Measurements from ENCODE around the gene CCDC69.
"Not testable (repeated sequence)": the region's sequence is repeated elsewhere in the genome, so short reads cannot be mapped to it uniquely, and the experiment has no call there.

The CCDC69 gene

GRCh38 chr5:151254990-151255389 is 31.1 kb upstream of the CCDC69 start:
- H3K36me3 ChIP-seq (ENCODE audit: insufficient read depth, low read depth, low read length); H3K27me3 ChIP-seq (ENCODE audit: insufficient read depth, low read length); H3K9me3 ChIP-seq (ENCODE audit: insufficient read depth, low read depth, low read length); H3K27ac ChIP-seq (ENCODE audit: low read length); H3K4me3 ChIP-seq (ENCODE audit: low read length); H3K9ac ChIP-seq (ENCODE audit: low read depth, low read length); H3K4me1 ChIP-seq (ENCODE audit: insufficient read depth, low read length): not testable (repeated sequence)

- Histone ChIP-seq H3K4me1 (ENCODE audit: insufficient read depth, low read length) (0 out of 2 replicates have a peak, but pooled peaks cover 3% of the 10 kb centered on the region), H3K36me3 (ENCODE audit: insufficient read depth, low read depth, low read length) (no peaks in the 10 kb centered on the region), H3K9ac (ENCODE audit: low read depth, low read length) (no peak overlapping the region), H3K9me3 (ENCODE audit: insufficient read depth, low read depth, low read length) (no peaks in the 10 kb centered on the region), H3K27me3 (ENCODE audit: insufficient read depth, low read length) (no peaks in the 10 kb centered on the region), H3K27ac (ENCODE audit: low read length) (no peak overlapping the region), H3K4me3 (ENCODE audit: low read length) (no peak overlapping the region)
Observed at GRCh38 chr5:151254556-151254955, 30.7 kb upstream of the CCDC69 start.

- Histone ChIP-seq H3K4me1 (ENCODE audit: insufficient read depth, low read length) (0 out of 2 replicates have a peak, but pooled peaks cover 3% of the 10 kb centered on the region), H3K27me3 (ENCODE audit: insufficient read depth, low read length) (no peaks in the 10 kb centered on the region), H3K27ac (ENCODE audit: low read length) (no peak overlapping the region), H3K9me3 (ENCODE audit: insufficient read depth, low read depth, low read length) (no peaks in the 10 kb centered on the region), H3K36me3 (ENCODE audit: insufficient read depth, low read depth, low read length) (no peaks in the 10 kb centered on the region), H3K4me3 (ENCODE audit: low read length) (peak overlapping the region; percentile 91), H3K9ac (ENCODE audit: low read depth, low read length) (peak overlapping the region; percentile 87)
Observed at GRCh38 chr5:151253605-151253950, 29.7 kb upstream of the CCDC69 start.

DNA sequence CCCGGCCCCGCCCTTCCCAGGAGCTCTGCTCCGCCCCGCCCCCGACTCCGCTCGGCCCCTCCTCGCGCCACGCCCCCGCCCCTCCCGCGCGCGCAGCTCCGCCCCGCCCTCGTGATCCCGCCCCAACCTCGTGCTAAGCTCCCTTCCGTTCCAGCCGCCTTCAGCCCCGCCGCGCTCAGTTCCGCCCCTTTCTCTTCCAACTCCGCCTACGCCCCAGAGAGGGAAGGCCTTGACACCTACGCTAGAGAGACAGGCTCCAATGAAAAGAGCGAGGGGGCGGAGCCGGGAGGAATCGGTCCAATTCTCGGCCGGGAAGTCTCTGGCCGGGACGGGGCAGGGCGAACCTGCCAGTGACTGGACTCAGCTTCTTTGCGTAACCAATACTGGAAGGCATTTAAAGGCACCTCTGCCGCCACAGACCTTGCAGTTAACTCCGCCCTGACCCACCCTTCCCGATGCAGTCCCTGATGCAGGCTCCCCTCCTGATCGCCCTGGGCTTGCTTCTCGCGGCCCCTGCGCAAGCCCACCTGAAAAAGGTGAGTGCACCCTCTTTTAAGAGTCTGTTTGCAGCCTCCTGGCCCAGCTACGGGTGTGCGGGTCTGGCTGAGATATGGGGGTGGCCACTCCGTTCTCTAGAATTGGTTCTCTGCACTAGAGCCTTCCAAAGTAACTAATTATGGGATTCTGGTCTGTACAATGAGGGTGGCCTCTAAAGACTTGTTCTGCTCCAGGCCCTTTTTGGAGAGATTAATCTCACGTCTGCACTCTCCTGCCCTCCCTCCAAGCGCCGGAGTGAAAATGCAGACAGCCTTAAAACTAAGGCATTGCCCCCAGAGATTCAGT is 29.1 kb upstream of the CCDC69 start, which contains the start of gene GM2A:
Gene GM2A (plus strand): TSS at position 424 of the 843 bp plus-strand sequence. CDS start 32 bp downstream, at position 456.
- peak within 1 kb of the TSS; percentile 91 for H3K4me3 ChIP-seq (ENCODE audit: low read length)
- H3K4me1 ChIP-seq (ENCODE audit: insufficient read depth, low read length) = 0 out of 2 replicates have a peak, but pooled peaks cover 3% of the 10 kb centered on the region
- no peaks in the 10 kb centered on the region for H3K9me3 ChIP-seq (ENCODE audit: insufficient read depth, low read depth, low read length)
- no peaks in the 10 kb centered on the region for H3K36me3 ChIP-seq (ENCODE audit: insufficient read depth, low read depth, low read length)
- no peaks in the 10 kb centered on the region for H3K27me3 ChIP-seq (ENCODE audit: insufficient read depth, low read length)
- H3K9ac ChIP-seq (ENCODE audit: low read depth, low read length) = peak within 1 kb of the TSS; percentile 87
- H3K27ac ChIP-seq (ENCODE audit: low read length) = no peak within 1 kb of the TSS

GRCh38 chr5:151251621-151252020 is 27.7 kb upstream of the CCDC69 start:
- Histone ChIP-seq H3K4me1 (ENCODE audit: insufficient read depth, low read length) (0 out of 2 replicates have a peak, but pooled peaks cover 3% of the 10 kb centered on the region), H3K4me3 (ENCODE audit: low read length) (peak overlapping the region; percentile 75; the same call in 1 of the 2 replicates), H3K27me3 (ENCODE audit: insufficient read depth, low read length) (no peaks in the 10 kb centered on the region), H3K9ac (ENCODE audit: low read depth, low read length) (no peak overlapping the region; the same call in 1 of the 2 replicates), H3K9me3 (ENCODE audit: insufficient read depth, low read depth, low read length) (no peaks in the 10 kb centered on the region), H3K36me3 (ENCODE audit: insufficient read depth, low read depth, low read length) (no peaks in the 10 kb centered on the region), H3K27ac (ENCODE audit: low read length) (no peak overlapping the region)

GRCh38 chr5:151251001-151251551 is 27.2 kb upstream of the CCDC69 start:
- Histone ChIP-seq H3K4me3 (ENCODE audit: low read length) (no peak overlapping the region), H3K4me1 (ENCODE audit: insufficient read depth, low read length) (0 out of 2 replicates have a peak, but pooled peaks cover 3% of the 10 kb centered on the region), H3K27me3 (ENCODE audit: insufficient read depth, low read length) (no peaks in the 10 kb centered on the region), H3K36me3 (ENCODE audit: insufficient read depth, low read depth, low read length) (no peaks in the 10 kb centered on the region), H3K9me3 (ENCODE audit: insufficient read depth, low read depth, low read length) (no peaks in the 10 kb centered on the region), H3K9ac (ENCODE audit: low read depth, low read length) (no peak overlapping the region), H3K27ac (ENCODE audit: low read length) (no peak overlapping the region)

- Histone ChIP-seq H3K27me3 (ENCODE audit: insufficient read depth, low read length) (no peaks in the 10 kb centered on the region), H3K36me3 (ENCODE audit: insufficient read depth, low read depth, low read length) (no peaks in the 10 kb centered on the region), H3K27ac (ENCODE audit: low read length) (no peak overlapping the region), H3K4me3 (ENCODE audit: low read length) (no peak overlapping the region), H3K9ac (ENCODE audit: low read depth, low read length) (no peak overlapping the region), H3K4me1 (ENCODE audit: insufficient read depth, low read length) (0 out of 2 replicates have a peak, but pooled peaks cover 3% of the 10 kb centered on the region), H3K9me3 (ENCODE audit: insufficient read depth, low read depth, low read length) (no peaks in the 10 kb centered on the region)
Observed at GRCh38 chr5:151250346-151251000, 26.6 kb upstream of the CCDC69 start.

DNA sequence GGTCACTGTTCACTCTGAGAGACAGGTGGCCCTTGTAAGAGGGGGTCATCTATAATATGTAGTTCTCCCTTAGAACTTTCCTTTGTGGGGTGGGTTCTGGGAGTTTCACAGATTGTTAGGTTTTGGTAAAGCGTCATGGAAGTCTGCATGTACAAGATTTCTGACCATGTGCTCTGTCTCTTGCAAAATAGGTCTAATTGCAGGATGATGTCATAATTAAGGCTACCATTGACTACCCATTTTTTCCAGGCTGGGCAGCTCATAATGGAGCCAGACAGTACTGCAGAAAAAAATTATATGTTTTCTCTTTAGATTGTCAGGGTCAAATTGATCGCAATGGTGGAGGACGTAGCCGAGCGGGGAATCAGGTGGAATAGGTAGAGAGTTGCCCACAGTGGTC is 25.4 kb upstream of the CCDC69 start:
- H3K36me3 ChIP-seq (ENCODE audit: insufficient read depth, low read depth, low read length) = no peaks in the 10 kb centered on the region
- H3K4me3 ChIP-seq (ENCODE audit: low read length) = no peak overlapping the region
- H3K27ac ChIP-seq (ENCODE audit: low read length) = no peak overlapping the region
- no peaks in the 10 kb centered on the region for H3K27me3 ChIP-seq (ENCODE audit: insufficient read depth, low read length)
- H3K4me1 ChIP-seq (ENCODE audit: insufficient read depth, low read length) = 0 out of 2 replicates have a peak, but pooled peaks cover 3% of the 10 kb centered on the region
- no peak overlapping the region for H3K9ac ChIP-seq (ENCODE audit: low read depth, low read length)
- H3K9me3 ChIP-seq (ENCODE audit: insufficient read depth, low read depth, low read length) = no peaks in the 10 kb centered on the region

DNA sequence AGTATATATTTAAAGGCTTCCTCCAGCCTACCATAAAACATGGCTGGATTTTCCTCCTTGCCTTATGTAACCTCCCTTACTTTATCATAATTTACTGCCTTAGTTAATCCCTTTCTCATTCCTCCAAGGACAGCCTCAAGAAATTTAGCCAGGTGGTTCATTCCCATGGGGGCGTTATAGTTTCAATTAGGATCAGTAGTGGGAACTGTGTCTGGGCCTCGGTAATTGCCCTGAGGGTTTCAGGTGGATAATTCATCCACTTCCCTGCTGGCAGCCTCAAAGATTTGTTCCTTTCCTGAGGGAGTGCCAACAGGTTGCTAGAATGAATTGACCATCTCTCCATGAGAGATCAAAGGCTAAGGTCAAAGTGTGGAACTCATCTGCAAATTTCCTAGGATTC is 24.8 kb upstream of the CCDC69 start:
- Histone ChIP-seq H3K4me1 (ENCODE audit: insufficient read depth, low read length) (no peaks in the 10 kb centered on the region), H3K36me3 (ENCODE audit: insufficient read depth, low read depth, low read length) (no peaks in the 10 kb centered on the region)

GRCh38 chr5:151245680-151246219 is 21.9 kb upstream of the CCDC69 start:
- H3K27ac ChIP-seq (ENCODE audit: low read length) = no peak overlapping the region
- H3K27me3 ChIP-seq (ENCODE audit: insufficient read depth, low read length) = no peaks in the 10 kb centered on the region
- H3K36me3 ChIP-seq (ENCODE audit: insufficient read depth, low read depth, low read length) = no peaks in the 10 kb centered on the region
- H3K4me3 ChIP-seq (ENCODE audit: low read length) = no peak overlapping the region
- H3K4me1 ChIP-seq (ENCODE audit: insufficient read depth, low read length) = peaks cover 7% of the 10 kb centered on the region
- H3K9me3 ChIP-seq (ENCODE audit: insufficient read depth, low read depth, low read length) = no peaks in the 10 kb centered on the region
- H3K9ac ChIP-seq (ENCODE audit: low read depth, low read length) = no peak overlapping the region

More for the DNA sequence above, 24.8 kb upstream of the CCDC69 start:
- Histone ChIP-seq H3K27ac (ENCODE audit: low read length) (no peak overlapping the region), H3K27me3 (ENCODE audit: insufficient read depth, low read length) (no peaks in the 10 kb centered on the region), H3K9ac (ENCODE audit: low read depth, low read length) (no peak overlapping the region), H3K4me3 (ENCODE audit: low read length) (no peak overlapping the region), H3K9me3 (ENCODE audit: insufficient read depth, low read depth, low read length) (no peaks in the 10 kb centered on the region)

- Histone ChIP-seq H3K36me3 (ENCODE audit: insufficient read depth, low read depth, low read length) (no peaks in the 10 kb centered on the region), H3K27me3 (ENCODE audit: insufficient read depth, low read length) (no peaks in the 10 kb centered on the region), H3K27ac (ENCODE audit: low read length) (no peak overlapping the region), H3K9me3 (ENCODE audit: insufficient read depth, low read depth, low read length) (no peaks in the 10 kb centered on the region), H3K4me1 (ENCODE audit: insufficient read depth, low read length) (peaks cover 8% of the 10 kb centered on the region), H3K9ac (ENCODE audit: low read depth, low read length) (no peak overlapping the region), H3K4me3 (ENCODE audit: low read length) (no peak overlapping the region)
Observed at GRCh38 chr5:151244206-151244605, 20.3 kb upstream of the CCDC69 start.
